ENCODE data around the gene ANKS1A.
A peak's percentile ranks its signal among the peaks of the same experiment; 100 is the strongest.
"Not testable (repeated sequence)": the region's sequence is repeated elsewhere in the genome, so short reads cannot be mapped to it uniquely, and the experiment has no call there.

The ANKS1A gene

GRCh38 chr6:35124356-35124755 is 235.3 kb downstream of the ANKS1A start:
- DNase-seq (ENCODE audit: low read depth) = no peak

GRCh38 chr6:35128042-35128441 is 239.0 kb downstream of the ANKS1A start:
- no peak for DNase-seq (ENCODE audit: low read depth)

GRCh38 chr6:35128496-35128895 is 239.4 kb downstream of the ANKS1A start:
- no peak for DNase-seq (ENCODE audit: low read depth)

- DNase-seq (ENCODE audit: low read depth) = no peak
Measured at GRCh38 chr6:35136185-35136584, 247.1 kb downstream of the ANKS1A start.

GRCh38 chr6:35138191-35138590 is 249.1 kb downstream of the ANKS1A start:
- DNase-seq (ENCODE audit: low read depth) = not testable (repeated sequence)

GRCh38 chr6:35139470-35139869 is 250.4 kb downstream of the ANKS1A start:
- DNase-seq (ENCODE audit: low read depth) = no peak

GRCh38 chr6:35139924-35140638 is 251.0 kb downstream of the ANKS1A start:
- peak; percentile 12 for DNase-seq (ENCODE audit: low read depth)

- DNase-seq (ENCODE audit: low read depth) = no peak
Measured at GRCh38 chr6:35140639-35141006, 251.6 kb downstream of the ANKS1A start.
